Measurements from ENCODE around the gene LDHD.
A peak's percentile ranks its signal among the peaks of the same experiment; 100 is the strongest.
"Not testable (repeated sequence)": the region's sequence is repeated elsewhere in the genome, so short reads cannot be mapped to it uniquely, and the experiment has no call there.

Gene LDHD

DNA sequence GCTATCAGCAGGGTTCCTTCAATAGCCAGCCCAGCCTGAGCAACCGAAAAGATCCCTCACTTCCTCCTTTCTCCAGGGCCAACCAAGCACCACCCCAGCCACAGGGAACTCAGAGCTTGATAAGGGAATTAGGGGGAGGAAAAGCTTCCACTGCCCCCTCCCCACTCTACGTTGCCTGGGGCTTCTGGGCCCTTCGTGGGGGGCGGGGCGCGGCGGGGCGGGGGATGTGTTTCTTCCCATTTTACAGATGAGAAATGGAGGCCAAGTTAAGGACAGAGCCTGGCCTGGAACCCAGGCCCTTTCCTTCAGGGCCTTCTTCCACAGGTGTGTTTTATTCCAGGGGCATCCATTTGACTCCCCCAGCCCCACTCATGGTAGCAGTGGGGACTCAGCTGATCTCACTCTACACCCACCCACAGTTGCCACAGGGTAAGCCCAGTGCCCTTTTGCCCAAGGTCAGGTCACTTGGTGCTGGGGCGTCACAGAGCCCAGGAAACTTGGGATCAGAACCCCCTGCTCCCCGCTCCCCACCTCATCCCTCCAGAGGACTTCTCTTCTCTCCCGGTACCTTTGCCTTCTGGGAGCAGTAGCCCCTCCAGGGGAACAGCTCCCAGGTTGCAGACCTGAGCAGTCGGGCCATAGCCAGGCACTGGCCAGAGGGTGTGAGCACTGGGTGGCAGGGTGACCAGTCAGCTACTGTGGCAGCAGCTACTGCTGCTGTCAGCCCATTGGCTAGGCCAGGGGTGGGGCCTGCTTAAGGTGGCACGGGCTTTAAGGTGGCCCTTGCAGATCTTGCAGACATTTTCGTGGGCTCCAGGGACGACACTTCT lies at the start of gene LDHD:
LDHD (minus strand) TSS at position 700 of the 830 bp plus-strand sequence; CDS start at position 640, 60 bp downstream.
- no peak for DNase-seq

DNA sequence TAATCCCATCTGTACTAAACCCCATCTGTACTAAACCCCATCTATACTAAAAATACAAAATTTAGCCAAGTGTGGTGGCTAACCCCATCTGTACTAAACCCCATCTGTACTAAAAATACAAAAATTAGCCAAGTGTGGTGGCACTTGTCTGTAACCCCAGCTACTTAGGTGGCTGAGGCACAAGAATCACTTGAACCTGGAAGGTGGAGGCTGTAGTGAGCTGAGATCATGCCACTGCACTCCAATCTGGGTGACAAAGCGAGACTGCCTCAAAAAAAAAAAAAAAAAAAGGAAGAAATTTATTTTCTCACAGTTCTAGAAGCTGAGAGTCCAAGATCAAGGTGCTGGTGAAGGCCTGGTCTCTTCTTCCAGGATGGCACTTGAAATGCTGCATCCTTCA lies 43.8 kb upstream of the LDHD start:
- DNase-seq = no peak

GRCh38 chr16:75152635-75153034 lies 36.1 kb upstream of the LDHD start:
- DNase-seq = no peak

- DNase-seq = no peak
Observed at GRCh38 chr16:75151798-75152197, 35.2 kb upstream of the LDHD start.

- peak; percentile 91 for DNase-seq
Observed at GRCh38 chr16:75148311-75149195, 32.0 kb upstream of the LDHD start, which contains the start of gene ZFP1. TSS of gene ZFP1 (plus strand) at chr16:75148524. CDS start at chr16:75152952, 4,428 bp downstream.

DNA sequence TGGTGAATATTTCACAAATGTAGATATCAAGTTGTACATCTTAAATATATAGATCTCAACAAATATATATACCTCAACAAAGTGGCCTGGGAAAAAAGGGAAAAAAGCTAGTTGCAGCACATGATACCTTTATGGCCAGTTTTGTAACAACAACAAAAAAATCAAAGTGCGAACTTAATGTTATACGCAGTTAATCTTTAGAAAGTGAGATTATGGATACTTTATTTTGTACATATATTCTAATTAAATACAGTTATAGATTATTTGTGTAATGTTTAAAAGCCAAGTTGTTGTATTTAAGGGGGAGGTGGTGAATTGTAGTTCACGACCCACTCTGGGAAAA lies 31.4 kb upstream of the LDHD start:
- no peak for DNase-seq

GRCh38 chr16:75143941-75144340 lies 27.4 kb upstream of the LDHD start:
- no peak for DNase-seq

GRCh38 chr16:75139498-75139897 lies 22.9 kb upstream of the LDHD start:
- no peak for DNase-seq

DNA sequence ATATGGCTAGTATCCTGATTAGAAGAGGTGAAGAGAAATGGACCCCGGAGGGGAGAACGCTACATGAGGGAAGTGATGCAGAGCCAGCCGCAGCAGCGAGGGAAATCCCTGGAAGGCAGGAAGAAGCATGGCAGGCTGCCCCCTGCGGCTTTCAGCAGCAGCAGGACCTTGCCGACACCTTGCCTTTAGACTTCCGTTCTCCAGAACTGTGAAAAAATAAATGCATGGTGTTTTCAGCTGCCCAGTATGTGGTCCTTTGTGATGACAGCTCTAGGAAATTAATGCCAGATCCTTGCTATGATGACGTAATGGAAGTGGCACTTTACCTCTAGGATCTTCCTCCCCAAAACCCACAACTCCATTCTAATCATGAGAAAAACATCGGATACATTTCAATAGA lies 22.1 kb upstream of the LDHD start:
- no peak for DNase-seq

- no peak for DNase-seq
Observed at GRCh38 chr16:75138233-75138632, 21.7 kb upstream of the LDHD start.

DNA sequence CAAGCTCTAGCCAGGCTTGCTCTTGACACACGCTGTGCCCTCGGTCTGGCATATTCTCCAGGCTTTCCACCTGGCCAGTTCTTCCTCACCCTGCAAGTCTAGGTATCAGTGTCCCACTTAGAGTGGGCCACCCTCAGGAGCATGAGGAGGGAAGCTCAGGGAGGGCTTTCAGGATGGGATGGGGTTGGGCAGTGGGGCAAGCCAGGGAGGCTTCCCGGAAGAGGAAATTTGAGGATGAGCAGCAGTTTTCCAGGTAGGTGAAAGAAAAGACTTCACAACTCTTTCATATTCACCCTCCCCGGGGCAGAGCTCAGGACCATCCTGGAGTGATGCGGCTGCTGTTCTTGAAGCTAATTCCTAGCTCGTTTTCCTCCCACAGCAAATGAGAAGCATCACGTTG lies 14.5 kb upstream of the LDHD start:
- DNase-seq = no peak

DNA sequence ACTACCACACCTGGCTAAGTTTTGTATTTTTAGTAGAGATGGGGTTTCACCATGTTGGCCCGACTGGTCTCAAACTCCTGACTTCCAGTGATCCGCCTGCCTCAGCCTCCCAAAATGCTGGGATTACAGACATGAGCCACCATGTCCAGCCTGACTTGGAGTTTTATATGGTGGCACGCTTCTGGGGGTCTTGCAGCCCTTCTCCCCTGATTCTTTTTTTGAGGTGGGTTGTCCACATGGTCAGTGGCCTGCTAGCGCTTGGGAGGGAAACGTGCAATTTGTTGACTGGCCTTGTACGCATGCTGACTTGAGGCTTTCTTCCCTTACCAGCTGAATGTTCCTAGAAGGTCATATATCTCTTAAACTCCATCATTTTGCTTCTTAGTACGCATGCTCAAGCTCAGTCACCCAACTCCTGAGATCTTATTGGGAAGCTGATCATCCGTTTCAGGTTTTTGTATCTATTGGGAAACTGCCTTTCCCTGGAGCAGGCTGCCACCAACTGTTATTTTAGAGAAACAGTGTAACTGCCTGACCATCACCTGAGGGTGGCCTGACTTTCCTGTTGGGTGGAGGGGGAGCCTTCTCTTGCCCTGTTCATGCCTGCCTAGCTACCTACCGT lies 13.7 kb upstream of the LDHD start:
- DNase-seq = no peak

GRCh38 chr16:75129421-75130149 lies 13.0 kb upstream of the LDHD start:
- not testable (repeated sequence) for DNase-seq

- no peak for DNase-seq
Observed at GRCh38 chr16:75127713-75128415, 11.3 kb upstream of the LDHD start.

GRCh38 chr16:75122609-75123008 lies 6.0 kb upstream of the LDHD start:
- no peak for DNase-seq

GRCh38 chr16:75121949-75122568 lies 5.5 kb upstream of the LDHD start:
- DNase-seq = no peak

DNA sequence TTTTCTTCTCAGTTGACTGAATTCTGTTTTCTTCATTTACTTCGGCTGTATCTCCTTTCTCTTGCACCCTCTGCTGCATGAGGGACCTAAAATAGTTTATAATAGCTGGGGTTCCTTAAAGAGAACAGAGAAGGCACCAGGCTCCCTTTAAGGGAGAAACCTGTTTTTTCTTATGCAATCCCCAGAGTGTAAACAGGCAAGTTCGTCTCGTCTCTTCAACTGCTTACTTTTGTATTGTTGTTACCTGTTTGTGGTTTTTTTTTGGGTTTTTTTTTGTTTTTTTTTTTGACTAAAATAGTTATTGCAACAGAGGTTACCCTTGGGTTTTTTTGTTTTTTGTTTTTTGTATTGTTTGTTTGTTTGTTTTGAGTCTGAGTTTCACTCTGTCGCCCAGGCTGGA lies 3.7 kb upstream of the LDHD start:
- DNase-seq = no peak

DNA sequence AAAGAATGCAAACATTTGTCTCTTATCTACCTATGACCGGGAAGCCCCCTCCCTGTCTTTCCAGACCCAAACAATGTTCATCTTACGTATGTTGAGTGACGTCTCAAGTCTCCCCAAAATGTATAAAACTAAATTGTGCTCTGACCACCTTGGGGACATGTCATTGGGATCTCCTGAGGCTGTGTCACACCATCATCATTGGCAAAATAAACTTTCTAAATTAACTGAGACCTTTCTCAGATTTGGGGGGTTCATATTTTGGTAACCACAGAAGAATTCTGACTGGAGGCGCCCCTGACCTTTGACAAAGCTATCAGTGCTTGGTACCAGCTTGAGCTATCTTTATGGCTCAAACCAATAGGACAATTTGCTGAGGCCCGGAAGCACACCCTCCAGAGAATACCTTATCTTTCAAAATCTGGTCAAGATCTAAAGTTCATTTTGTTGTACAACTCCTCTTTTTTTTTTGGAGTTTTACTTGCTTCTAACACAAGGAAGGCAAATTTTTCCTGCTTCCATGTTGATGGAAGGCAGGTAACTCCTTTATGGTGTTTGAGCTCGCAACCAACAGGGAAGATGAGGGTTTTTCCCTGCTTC lies 2.5 kb upstream of the LDHD start:
- no peak for DNase-seq

- no peak for DNase-seq
Observed at GRCh38 chr16:75116911-75117245, 298 bp upstream of the LDHD start.

DNA sequence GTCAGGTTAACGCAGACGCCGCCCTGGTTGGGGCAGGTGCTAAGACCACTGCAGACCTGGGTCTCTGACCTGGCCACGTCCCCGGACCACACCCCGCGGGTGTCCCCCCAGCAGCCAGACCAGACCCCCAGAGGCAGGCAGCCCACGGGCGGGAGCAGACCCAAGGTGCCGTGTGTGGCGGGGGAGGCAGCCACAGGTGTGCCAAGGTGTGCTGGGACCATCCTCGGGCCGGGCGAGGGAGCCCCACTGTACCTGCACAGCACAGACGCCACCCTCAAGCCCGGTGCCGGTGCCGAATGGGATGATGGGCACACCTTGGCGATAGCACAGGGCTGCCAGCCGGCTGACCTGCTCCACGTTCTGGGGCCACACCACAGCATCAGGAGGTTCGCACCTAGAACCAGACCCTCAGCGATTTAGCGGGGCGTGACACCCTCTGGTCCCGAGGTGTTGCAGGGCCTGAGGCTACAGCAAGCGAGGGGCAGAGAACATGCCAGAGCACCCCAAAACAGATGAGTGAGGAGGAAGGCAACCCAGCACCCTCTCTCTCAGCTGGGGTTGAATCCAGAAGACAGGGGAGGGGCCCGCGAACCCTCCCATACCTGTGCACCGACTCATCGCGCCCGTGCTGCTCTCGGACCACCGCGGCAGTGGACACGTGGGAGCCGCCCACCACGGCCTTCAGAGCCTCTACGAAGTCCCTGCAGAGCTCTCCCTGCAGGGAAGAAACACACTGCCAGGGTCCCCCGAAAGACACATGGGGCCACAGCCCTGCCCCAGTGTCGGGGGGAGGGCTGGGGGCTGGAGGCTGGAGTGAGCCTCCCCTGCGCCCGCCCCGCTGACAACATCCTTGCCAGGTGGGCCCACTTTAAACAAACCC lies 1.4 kb downstream of the LDHD start:
- no peak for DNase-seq
